ENCODE measurements around the gene TIMP2.
"Not testable (repeated sequence)": the region's sequence is repeated elsewhere in the genome, so short reads cannot be mapped to it uniquely, and the experiment has no call there.

TIMP2 gene

GRCh38 chr17:78956254-78956653 is 31.1 kb upstream of the TIMP2 start:
- no peak for DNase-seq (ENCODE audit: low read depth)

GRCh38 chr17:78954684-78955083 is 29.5 kb upstream of the TIMP2 start:
- DNase-seq (ENCODE audit: low read depth): no peak

- DNase-seq (ENCODE audit: low read depth): no peak
These were observed 28.5 kb upstream of the TIMP2 start for GRCh38 chr17:78953356-78954350.

- no peak for DNase-seq (ENCODE audit: low read depth)
These were observed 27.5 kb upstream of the TIMP2 start for GRCh38 chr17:78952706-78953105.

- DNase-seq (ENCODE audit: low read depth): no peak
These were observed 26.9 kb upstream of the TIMP2 start for GRCh38 chr17:78951967-78952551.

GRCh38 chr17:78950870-78951269 is 25.7 kb upstream of the TIMP2 start:
- DNase-seq (ENCODE audit: low read depth): no peak

- no peak for DNase-seq (ENCODE audit: low read depth)
These were observed 22.3 kb upstream of the TIMP2 start for GRCh38 chr17:78947235-78948149.

- DNase-seq (ENCODE audit: low read depth): no peak
These were observed 21.4 kb upstream of the TIMP2 start for GRCh38 chr17:78946631-78947030.

- no peak for DNase-seq (ENCODE audit: low read depth)
These were observed 20.9 kb upstream of the TIMP2 start for GRCh38 chr17:78946131-78946530.

- DNase-seq (ENCODE audit: low read depth): not testable (repeated sequence)
These were observed 20.3 kb upstream of the TIMP2 start for GRCh38 chr17:78945455-78945854.

GRCh38 chr17:78944956-78945355 is 19.8 kb upstream of the TIMP2 start:
- DNase-seq (ENCODE audit: low read depth): no peak

GRCh38 chr17:78944026-78944425 is 18.8 kb upstream of the TIMP2 start:
- no peak for DNase-seq (ENCODE audit: low read depth)

- no peak for DNase-seq (ENCODE audit: low read depth)
These were observed 15.5 kb upstream of the TIMP2 start for GRCh38 chr17:78940708-78941107.

- no peak for DNase-seq (ENCODE audit: low read depth)
These were observed 15.1 kb upstream of the TIMP2 start for GRCh38 chr17:78940258-78940657.

- DNase-seq (ENCODE audit: low read depth): no peak
These were observed 14.4 kb upstream of the TIMP2 start for GRCh38 chr17:78939615-78940014.

- DNase-seq (ENCODE audit: low read depth): no peak
These were observed 12.4 kb upstream of the TIMP2 start for GRCh38 chr17:78937561-78937960.

GRCh38 chr17:78935419-78936323 is 10.5 kb upstream of the TIMP2 start:
- no peak for DNase-seq (ENCODE audit: low read depth)

GRCh38 chr17:78934681-78935418 is 9.7 kb upstream of the TIMP2 start:
- DNase-seq (ENCODE audit: low read depth): no peak

GRCh38 chr17:78933959-78934568 is 8.9 kb upstream of the TIMP2 start:
- DNase-seq (ENCODE audit: low read depth): no peak

Data from activated T-cell treated with anti-CD3 and anti-CD28 coated beads for 1 hour (primary cell).